HepG2 (cell line): ENCODE data around the gene PRSS33. TPM values are rescaled to one million over a fixed set of nuclear protein-coding genes. Genes with fewer than 3 reads are reported as not detected.
A peak's percentile ranks its signal among the peaks of the same experiment; 100 is the strongest.

Source experiments
- ATF5 ChIP-seq: sonication (generic); formaldehyde crosslinking; IDR thresholded peaks from 2 replicates; pipeline ENCODE4 v1.4.0; 2020; ENCODE audit warnings: mild to moderate bottlenecking, low read depth, missing genetic modification reagents
- CEBPG ChIP-seq: IDR thresholded peaks from 2 replicates; pipeline ENCODE4 v1.6.1; 2016
- DMAP1 ChIP-seq: IDR thresholded peaks from 2 replicates; pipeline ENCODE4 v1.6.1; 2016
- HHEX ChIP-seq: IDR thresholded peaks from 2 replicates; pipeline ENCODE4 v1.6.1; 2016; ENCODE audit warnings: control low read depth
- RFX5 ChIP-seq: IDR thresholded peaks from 2 replicates; pipeline ENCODE4 v1.6.1; 2011; ENCODE audit warnings: low read depth, low read length, improper control_type of control experiment
- TFDP2 ChIP-seq: sonication (generic); formaldehyde crosslinking; IDR thresholded peaks from 2 replicates; pipeline ENCODE4 v1.4.0; 2020; ENCODE audit warnings: missing genetic modification reagents
- TRAFD1 ChIP-seq: sonication (generic); formaldehyde crosslinking; IDR thresholded peaks from 2 replicates; pipeline ENCODE4 v1.5.1; 2020; ENCODE audit warnings: missing genetic modification reagents, mild to moderate bottlenecking, borderline replicate concordance
- XBP1 ChIP-seq: sonication (generic); formaldehyde crosslinking; IDR thresholded peaks from 2 replicates; pipeline ENCODE4 v1.5.0; 2020; ENCODE audit warnings: missing genetic modification reagents
- ZBTB43 ChIP-seq: sonication (generic); formaldehyde crosslinking; conservative IDR thresholded peaks from 2 replicates; pipeline ENCODE4 v1.4.0; 2020; ENCODE audit warnings: missing genetic modification reagents
- ZHX2 ChIP-seq, 2 experiments: sonication (generic) in 1 of 2; formaldehyde crosslinking in 1 of 2; IDR thresholded peaks; 2 replicates each; pipeline versions ENCODE4 v1.6.1 to v1.9.0; 2014 to 2022; ENCODE audit warnings: antibody characterized with exemption in 1 of 2, borderline replicate concordance in 1 of 2, inconsistent platforms in 1 of 2, low read depth in 1 of 2, missing genetic modification reagents in 1 of 2
- ZKSCAN5 ChIP-seq: sonication (generic); formaldehyde crosslinking; IDR thresholded peaks from 2 replicates; pipeline ENCODE4 v1.5.1; 2020; ENCODE audit warnings: mild to moderate bottlenecking, missing genetic modification reagents
- ZNF451 ChIP-seq: sonication (generic); formaldehyde crosslinking; IDR thresholded peaks from 2 replicates; pipeline ENCODE4 v1.5.0; 2020; ENCODE audit warnings: mild to moderate bottlenecking, missing genetic modification reagents
- ZNF614 ChIP-seq: IDR thresholded peaks from 2 replicates; pipeline ENCODE4 v1.6.1; 2018; ENCODE audit warnings: missing biosample characterization, missing genetic modification reagents, inconsistent platforms, borderline replicate concordance
- ZNF703 ChIP-seq: sonication (generic); formaldehyde crosslinking; IDR thresholded peaks from 2 replicates; pipeline ENCODE4 v1.5.1; 2020; ENCODE audit warnings: missing genetic modification reagents, mild to moderate bottlenecking, moderate library complexity, borderline replicate concordance
- ZNF850 ChIP-seq: sonication (generic); formaldehyde crosslinking; conservative IDR thresholded peaks from 2 replicates; pipeline ENCODE4 v1.9.0; 2021; ENCODE audit warnings: mild to moderate bottlenecking, missing genetic modification reagents
- polyA plus RNA-seq, 8 experiments: library from polyadenylated mRNA; depleted of rRNA in 3 of 8; stranded (reverse) in 7 of 8; unstranded in 1 of 8; fragments of >200 nt; fragmentation: Illumina TruSeq in 4 of 8; extraction: Trizol in 4 of 8; gene quantifications; 2 replicates each; pipeline versions ENCODE4 v1.2.1 to v1.2.3, GENCODE V29; 2011 to 2016; ENCODE audit warnings: low read depth in 4 of 8, missing spikeins in 1 of 8, mixed read lengths in 1 of 8; ENCODE audit not compliant: insufficient read depth in 1 of 8
- total RNA-seq, 5 experiments: library from RNA; depleted of rRNA; stranded (reverse); fragments of >200 nt; fragmentation: Illumina TruSeq; extraction: Trizol; gene quantifications; 2 replicates each; pipeline ENCODE4 v1.2.3, GENCODE V29; 2016; ENCODE audit warnings: low read depth in 1 of 5

PRSS33 gene
- total and polyA plus RNA-seq, 2 of the 13 experiments (the other 11 are each of a cell fraction or from before 2014, with no cell fraction given) = not detected

- TF ChIP-seq ZHX2 (IDR thresholded peaks at IDR 0.05; ENCODE audit: low read depth) (peak; percentile 90), ZHX2 (CRISPR knock-in tag; IDR thresholded peaks at IDR 0.05; ENCODE audit: borderline replicate concordance) (peak; percentile 20; the same call in 1 of the 2 replicates), ATF5 (CRISPR knock-in tag) (no peak), XBP1 (CRISPR knock-in tag) (0 out of 2 replicates have a peak, but pooled peaks have one; percentile 30), ZBTB43 (CRISPR knock-in tag) (peak; percentile 36), HHEX (CRISPR knock-in tag) (no peak; the same call in none of the 2 replicates), TRAFD1 (CRISPR knock-in tag) (no peak), DMAP1 (CRISPR knock-in tag) (peak; percentile 97), ZNF451 (CRISPR knock-in tag) (peak; percentile 72), ZKSCAN5 (CRISPR knock-in tag) (no peak), ZNF703 (CRISPR knock-in tag) (no peak; the same call in 1 of the 2 replicates), ZNF614 (CRISPR knock-in tag) (no peak; the same call in 1 of the 2 replicates), ZNF850 (CRISPR knock-in tag) (peak; percentile 78; the same call in 1 of the 2 replicates), CEBPG (CRISPR knock-in tag) (no peak), TFDP2 (CRISPR knock-in tag) (peak; percentile 51; the same call in 1 of the 2 replicates), RFX5 (peak; percentile 61; the same call in 1 of the 2 replicates)
Observed at GRCh38 chr16:2752035-2752849, 35.1 kb downstream of the PRSS33 start, which contains the start of gene SRRM2 (continued).
